Hepatocyte (in vitro differentiated cells): Measurements from ENCODE around the gene ALG9. TPM values are rescaled to one million over a fixed set of nuclear protein-coding genes. Genes with fewer than 3 reads are reported as not detected.

Experiments used
- DNase-seq: peaks from one replicate; pipeline ENCODE4 v3.0.0-alpha.2; 2016; ENCODE audit warnings: low spot score
- H2AFZ ChIP-seq: fragments of 200-600 bp; sonication (generic); 2 replicates; pipeline ENCODE4 v1.6.0; 2016; ENCODE audit warnings: antibody characterized with exemption, mild to moderate bottlenecking
- H3K27ac ChIP-seq: fragments of 200-600 bp; sonication (generic); 2 replicates; pipeline ENCODE4 v1.5.1; 2016; ENCODE audit warnings: mild to moderate bottlenecking
- H3K27me3 ChIP-seq: fragments of 200-600 bp; sonication (generic); 2 replicates; pipeline ENCODE4 v1.6.1; 2016
- H3K36me3 ChIP-seq: fragments of 200-600 bp; sonication (generic); replicated peaks from 2 replicates; pipeline ENCODE4 v1.5.1; 2016; ENCODE audit warnings: low read depth; ENCODE audit not compliant: insufficient read depth
- H3K4me1 ChIP-seq: fragments of 200-600 bp; sonication (generic); 2 replicates; pipeline ENCODE4 v1.5.1; 2016; ENCODE audit warnings: mild to moderate bottlenecking, moderate library complexity; ENCODE audit not compliant: insufficient read depth
- H3K4me2 ChIP-seq: fragments of 200-600 bp; sonication (generic); 2 replicates; pipeline ENCODE4 v1.6.0; 2016
- H3K4me3 ChIP-seq: fragments of 200-600 bp; sonication (generic); 2 replicates; pipeline ENCODE4 v1.5.1; 2016; ENCODE audit warnings: mild to moderate bottlenecking
- H3K79me2 ChIP-seq: fragments of 200-600 bp; sonication (generic); 2 replicates; pipeline ENCODE4 v1.6.0; 2017; ENCODE audit warnings: mild to moderate bottlenecking
- H3K9me2 ChIP-seq: fragments of 200-600 bp; sonication (generic); replicated peaks from 2 replicates; pipeline ENCODE4 v1.6.0; 2017; ENCODE audit warnings: mild to moderate bottlenecking; ENCODE audit not compliant: insufficient read depth
- H3K9me3 ChIP-seq: fragments of 200-600 bp; sonication (generic); 2 replicates; pipeline ENCODE4 v1.5.1; 2016; ENCODE audit warnings: low read depth, mild to moderate bottlenecking
- H4K20me1 ChIP-seq: fragments of 200-600 bp; sonication (generic); 2 replicates; pipeline ENCODE4 v1.6.0; 2016; ENCODE audit warnings: mild to moderate bottlenecking; ENCODE audit not compliant: insufficient read depth, poor library complexity, severe bottlenecking
- EZH2 ChIP-seq: fragments of 200-600 bp; sonication (generic); IDR thresholded peaks from 2 replicates; pipeline ENCODE4 v1.6.1; 2016; ENCODE audit warnings: antibody characterized with exemption, mild to moderate bottlenecking, borderline replicate concordance
- EZH2phosphoT487 ChIP-seq: fragments of 200-600 bp; sonication (generic); IDR thresholded peaks from one replicate; pipeline ENCODE4 v1.6.1; 2018; ENCODE audit warnings: antibody characterized with exemption, mild to moderate bottlenecking, low read depth, moderate library complexity; ENCODE audit not compliant: unreplicated experiment, severe bottlenecking
- WGBS: methylation state at CpG from one replicate; pipeline ENCODE4 v1.1.6; 2016; ENCODE audit warnings: low lambda C conversion rate; ENCODE audit errors: missing lambda C conversion rate; 5-methylcytosine and 5-hydroxymethylcytosine counted together
- polyA plus RNA-seq: library from polyadenylated mRNA; unstranded; fragments of >200 nt; fragmentation: Nextera tagmentation; extraction: Ambion mirVana; gene quantifications from 2 replicates; pipeline ENCODE4 v1.2.1, GENCODE V29; 2016
- small RNA-seq: library from RNA; depleted of rRNA; stranded (forward); fragments of <200 nt; gene quantifications from one replicate; pipeline ENCODE3, GENCODE V24; 2014
- total RNA-seq: library from RNA; depleted of rRNA; stranded (reverse); fragments of >200 nt; gene quantifications from 2 replicates; pipeline ENCODE4 v1.2.3, GENCODE V29; 2014
- TF ChIP-seq, protein P1 (sequence below): fragments of 200-600 bp; sonication (generic); IDR thresholded peaks from 2 replicates; pipeline ENCODE4 v1.5.1; 2016; ENCODE audit warnings: antibody characterized with exemption, mild to moderate bottlenecking; ENCODE audit not compliant: poor library complexity

The ALG9 gene
- total and polyA plus RNA-seq, 2 experiments from 2014 or later: 22.6 to 52.4 TPM

GRCh38 chr11:111739299-111739698, 132.1 kb downstream of the ALG9 start:
- H3K9me3 ChIP-seq: no peaks in the 10 kb centered on the region
- H3K9me2 ChIP-seq: no peaks in the 10 kb centered on the region
- H3K79me2 ChIP-seq: peaks cover 4% of the 10 kb centered on the region
- H3K4me3 ChIP-seq: no peak overlapping the region
- 96% methylated on average over 2 of the region's 2 CpGs for WGBS
- peaks cover 23% of the 10 kb centered on the region for H3K4me1 ChIP-seq
- H3K4me2 ChIP-seq: no peak overlapping the region
- H3K36me3 ChIP-seq: no peaks in the 10 kb centered on the region
- TF ChIP-seq EZH2 (no peak), EZH2phosphoT487 (no peak)
- TF ChIP-seq, protein P1, sequence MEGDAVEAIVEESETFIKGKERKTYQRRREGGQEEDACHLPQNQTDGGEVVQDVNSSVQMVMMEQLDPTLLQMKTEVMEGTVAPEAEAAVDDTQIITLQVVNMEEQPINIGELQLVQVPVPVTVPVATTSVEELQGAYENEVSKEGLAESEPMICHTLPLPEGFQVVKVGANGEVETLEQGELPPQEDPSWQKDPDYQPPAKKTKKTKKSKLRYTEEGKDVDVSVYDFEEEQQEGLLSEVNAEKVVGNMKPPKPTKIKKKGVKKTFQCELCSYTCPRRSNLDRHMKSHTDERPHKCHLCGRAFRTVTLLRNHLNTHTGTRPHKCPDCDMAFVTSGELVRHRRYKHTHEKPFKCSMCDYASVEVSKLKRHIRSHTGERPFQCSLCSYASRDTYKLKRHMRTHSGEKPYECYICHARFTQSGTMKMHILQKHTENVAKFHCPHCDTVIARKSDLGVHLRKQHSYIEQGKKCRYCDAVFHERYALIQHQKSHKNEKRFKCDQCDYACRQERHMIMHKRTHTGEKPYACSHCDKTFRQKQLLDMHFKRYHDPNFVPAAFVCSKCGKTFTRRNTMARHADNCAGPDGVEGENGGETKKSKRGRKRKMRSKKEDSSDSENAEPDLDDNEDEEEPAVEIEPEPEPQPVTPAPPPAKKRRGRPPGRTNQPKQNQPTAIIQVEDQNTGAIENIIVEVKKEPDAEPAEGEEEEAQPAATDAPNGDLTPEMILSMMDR: no peak
- H4K20me1 ChIP-seq: no peaks in the 10 kb centered on the region
- no peak for DNase-seq
- H2AFZ ChIP-seq: no peak overlapping the region
- no peaks in the 10 kb centered on the region for H3K27me3 ChIP-seq
- H3K27ac ChIP-seq: peak overlapping the region; percentile 96

- TF ChIP-seq EZH2: no peak
- TF ChIP-seq, protein P1: no peak
- TF ChIP-seq EZH2phosphoT487: no peak
- Histone ChIP-seq H3K36me3 (no peaks in the 10 kb centered on the region), H3K27ac (peak overlapping the region; percentile 96), H3K79me2 (no peaks in the 10 kb centered on the region), H3K4me3 (no peak overlapping the region), H2AFZ (no peak overlapping the region), H3K4me1 (peaks cover 33% of the 10 kb centered on the region), H3K27me3 (no peaks in the 10 kb centered on the region), H3K4me2 (no peak overlapping the region), H3K9me2 (no peaks in the 10 kb centered on the region), H4K20me1 (no peaks in the 10 kb centered on the region), H3K9me3 (no peaks in the 10 kb centered on the region)
- DNase-seq: no peak
- WGBS: 84% methylated on average over 14 of the region's 14 CpGs
Observed at GRCh38 chr11:111737444-111738210, 133.8 kb downstream of the ALG9 start.

- DNase-seq: no peak
- H3K27me3 ChIP-seq: no peaks in the 10 kb centered on the region
- H3K4me2 ChIP-seq: peak overlapping the region; percentile 28
- TF ChIP-seq EZH2: no peak
- H3K9me3 ChIP-seq: no peaks in the 10 kb centered on the region
- 87% methylated on average over 15 of the region's 15 CpGs for WGBS
- H3K4me1 ChIP-seq: peaks cover 34% of the 10 kb centered on the region
- no peaks in the 10 kb centered on the region for H3K36me3 ChIP-seq
- H4K20me1 ChIP-seq: no peaks in the 10 kb centered on the region
- peak overlapping the region; percentile 27 for H2AFZ ChIP-seq
- H3K27ac ChIP-seq: peak overlapping the region; percentile 96
- no peaks in the 10 kb centered on the region for H3K9me2 ChIP-seq
- H3K79me2 ChIP-seq: no peaks in the 10 kb centered on the region
- no peak overlapping the region for H3K4me3 ChIP-seq
Observed at GRCh38 chr11:111736621-111737443, 134.5 kb downstream of the ALG9 start.

Small RNA genes lying within 50 kb of the gene (small RNA-seq; reads per million reads assigned to genes)
- gene GNG5P3: not detected
- 0.09 reads per million for gene RPL37AP8

Other genes with a start within 250 kb of the ALG9 start
- 41.0 and 43.5 TPM in 2 replicates for gene PPP2R1B, start 105.2 kb downstream of the ALG9 start, total RNA-seq
- gene PPP2R1B, start 105.2 kb downstream of the ALG9 start, polyA plus RNA-seq: 22.7 and 25.3 TPM in 2 replicates
- gene FDXACB1, start 7.6 kb upstream of the ALG9 start, total RNA-seq: 2.3 and 2.6 TPM in 2 replicates
- gene FDXACB1, start 7.6 kb upstream of the ALG9 start, polyA plus RNA-seq: 0.64 and 2.2 TPM in 2 replicates
- 21.1 and 24.6 TPM in 2 replicates for gene CFAP68, start 8.0 kb upstream of the ALG9 start, total RNA-seq
- 19.9 and 21.8 TPM in 2 replicates for gene CFAP68, start 8.0 kb upstream of the ALG9 start, polyA plus RNA-seq
- 15.7 and 20.5 TPM in 2 replicates for gene CRYAB, start 40.2 kb upstream of the ALG9 start, total RNA-seq
- gene CRYAB, start 40.2 kb upstream of the ALG9 start, polyA plus RNA-seq: 64.8 and 123 TPM in 2 replicates
- gene HSPB2, start 41.2 kb upstream of the ALG9 start, total RNA-seq: not detected in 2 replicates
- 0.19 and 0.29 TPM in 2 replicates for gene HSPB2, start 41.2 kb upstream of the ALG9 start, polyA plus RNA-seq
- gene C11orf52, start 47.3 kb upstream of the ALG9 start, total RNA-seq: 8.7 and 14.8 TPM in 2 replicates
- gene C11orf52, start 47.3 kb upstream of the ALG9 start, polyA plus RNA-seq: 21.1 and 23.7 TPM in 2 replicates
- 14.7 and 18.4 TPM in 2 replicates for gene DIXDC1, start 65.8 kb upstream of the ALG9 start, total RNA-seq
- 5.2 and 8.2 TPM in 2 replicates for gene DIXDC1, start 65.8 kb upstream of the ALG9 start, polyA plus RNA-seq
- 40.5 and 42.1 TPM in 2 replicates for gene DLAT, start 153.8 kb upstream of the ALG9 start, total RNA-seq
- gene DLAT, start 153.8 kb upstream of the ALG9 start, polyA plus RNA-seq: 27.9 and 32.7 TPM in 2 replicates
- gene PIH1D2, start 202.4 kb upstream of the ALG9 start, total RNA-seq: 0.60 and 1.7 TPM in 2 replicates
- 2.2 and 3.1 TPM in 2 replicates for gene PIH1D2, start 202.4 kb upstream of the ALG9 start, polyA plus RNA-seq
- gene NKAPD1, start 202.7 kb upstream of the ALG9 start, total RNA-seq: 21.2 and 24.6 TPM in 2 replicates
- gene NKAPD1, start 202.7 kb upstream of the ALG9 start, polyA plus RNA-seq: 8.8 and 21.5 TPM in 2 replicates
- gene TIMM8B, start 215.2 kb upstream of the ALG9 start, total RNA-seq: 62.5 and 62.8 TPM in 2 replicates
- gene TIMM8B, start 215.2 kb upstream of the ALG9 start, polyA plus RNA-seq: 126 and 128 TPM in 2 replicates
- 151 and 152 TPM in 2 replicates for gene SDHD, start 215.3 kb upstream of the ALG9 start, total RNA-seq
- 144 and 158 TPM in 2 replicates for gene SDHD, start 215.3 kb upstream of the ALG9 start, polyA plus RNA-seq